Activated T-cell treated with anti-CD3 and anti-CD28 coated beads, Interleukin-2, amount 50 U/mL, for 72 hours (primary cell): ENCODE measurements around the gene LRRC7. TPM values are rescaled to one million over a fixed set of nuclear protein-coding genes. Genes with fewer than 3 reads are reported as not detected.

Experiments used
- ATAC-seq, 2 donors: fragments of 150-1000 bp; cut with Tn5 transposase; replicated peaks in 1 of 2; 2 replicates each; pipeline ENCODE4 v1.10.0; 2021; ENCODE audit warnings: moderate library complexity in 2 of 2, mild to moderate bottlenecking in 1 of 2
- DNase-seq, 2 donors: peaks; one replicate each; pipeline ENCODE4 v3.0.0; 2021 to 2022; ENCODE audit warnings: mixed read lengths in 1 of 2
- H3K27ac Mint-ChIP-seq: one replicate; pipeline ENCODE4 v1.8.0; 2022; ENCODE audit warnings: mild to moderate bottlenecking, moderate library complexity, mixed read lengths
- H3K27me3 Mint-ChIP-seq: one replicate; pipeline ENCODE4 v1.8.0; 2022; ENCODE audit warnings: low read depth, mixed read lengths
- H3K36me3 Mint-ChIP-seq, 2 donors: one replicate each; pipeline ENCODE4 v1.8.0; 2022; ENCODE audit warnings: mixed read lengths in 2 of 2, mild to moderate bottlenecking in 1 of 2; ENCODE audit not compliant: insufficient read depth in 2 of 2
- H3K4me1 Mint-ChIP-seq: one replicate; pipeline ENCODE4 v1.8.0; 2022; ENCODE audit warnings: low read depth, mixed read lengths
- H3K4me3 Mint-ChIP-seq, 2 donors: one replicate each; pipeline ENCODE4 v1.8.0; 2022; ENCODE audit warnings: mild to moderate bottlenecking in 2 of 2, mixed read lengths in 2 of 2, moderate library complexity in 2 of 2
- H3K9me3 Mint-ChIP-seq, 2 donors: one replicate each; pipeline ENCODE4 v1.8.0; 2022; ENCODE audit warnings: mixed read lengths in 2 of 2
- total RNA-seq, 2 donors: library from RNA; stranded (reverse); gene quantifications; one replicate each; pipeline ENCODE4 v1.2.3, GENCODE V29; 2022

LRRC7 gene
- total RNA-seq, 2 donors from 2014 or later = 0.22 TPM; not detected in 1

- no peak for ATAC-seq
- H3K27me3 Mint-ChIP-seq = no peaks in the 10 kb centered on the region
- H3K4me3 Mint-ChIP-seq = no peak overlapping the region
- no peak overlapping the region for H3K27ac Mint-ChIP-seq
- peaks cover 6 to 7% of the 10 kb centered on the region in 2 donors for H3K9me3 Mint-ChIP-seq
- H3K36me3 Mint-ChIP-seq = no peaks in the 10 kb centered on the region
- H3K4me1 Mint-ChIP-seq = no peaks in the 10 kb centered on the region
- DNase-seq = no peak
Measured at GRCh38 chr1:69673321-69673720, 105.6 kb downstream of the LRRC7 start.

- DNase-seq (no peak), ATAC-seq (no peak)
- no peak overlapping the region for H3K4me3 Mint-ChIP-seq
- H3K36me3 Mint-ChIP-seq = no peaks in the 10 kb centered on the region
- H3K27ac Mint-ChIP-seq = no peak overlapping the region
- H3K4me1 Mint-ChIP-seq = no peaks in the 10 kb centered on the region
- no peaks in the 10 kb centered on the region for H3K27me3 Mint-ChIP-seq
- H3K9me3 Mint-ChIP-seq = peaks cover 1 to 6% of the 10 kb centered on the region in 2 donors
Measured at GRCh38 chr1:69679965-69680364, 112.2 kb downstream of the LRRC7 start.

- DNase-seq (no peak), ATAC-seq (no peak)
- no peaks in the 10 kb centered on the region for H3K36me3 Mint-ChIP-seq
- no peak overlapping the region for H3K4me3 Mint-ChIP-seq
- H3K27me3 Mint-ChIP-seq = no peaks in the 10 kb centered on the region
- no peaks in the 10 kb centered on the region for H3K4me1 Mint-ChIP-seq
- peaks cover 5 to 6% of the 10 kb centered on the region in 2 donors for H3K9me3 Mint-ChIP-seq
- no peak overlapping the region for H3K27ac Mint-ChIP-seq
Measured at GRCh38 chr1:69686367-69686984, 118.8 kb downstream of the LRRC7 start.

GRCh38 chr1:69688193-69688592, 120.5 kb downstream of the LRRC7 start:
- no peaks in the 10 kb centered on the region for H3K4me1 Mint-ChIP-seq
- DNase-seq (no peak), ATAC-seq (no peak)
- peaks cover 4 to 5% of the 10 kb centered on the region in 2 donors for H3K9me3 Mint-ChIP-seq
- no peak overlapping the region for H3K27ac Mint-ChIP-seq
- H3K36me3 Mint-ChIP-seq = no peaks in the 10 kb centered on the region
- H3K4me3 Mint-ChIP-seq = no peak overlapping the region
- H3K27me3 Mint-ChIP-seq = no peaks in the 10 kb centered on the region

- no peak overlapping the region for H3K4me3 Mint-ChIP-seq
- no peaks in the 10 kb centered on the region for H3K4me1 Mint-ChIP-seq
- peaks cover 2 to 7% of the 10 kb centered on the region in 2 donors for H3K9me3 Mint-ChIP-seq
- H3K27ac Mint-ChIP-seq = no peak overlapping the region
- DNase-seq (no peak), ATAC-seq (no peak)
- no peaks in the 10 kb centered on the region for H3K27me3 Mint-ChIP-seq
- no peaks in the 10 kb centered on the region for H3K36me3 Mint-ChIP-seq
Measured at GRCh38 chr1:69691179-69691578, 123.5 kb downstream of the LRRC7 start.

GRCh38 chr1:69693921-69694675, 126.4 kb downstream of the LRRC7 start:
- H3K27me3 Mint-ChIP-seq = no peaks in the 10 kb centered on the region
- no peak for DNase-seq
- peaks cover 0 to 1% of the 10 kb centered on the region in 2 donors for H3K36me3 Mint-ChIP-seq
- H3K4me3 Mint-ChIP-seq = no peak overlapping the region
- no peak for ATAC-seq
- H3K9me3 Mint-ChIP-seq = peaks cover 2 to 9% of the 10 kb centered on the region in 2 donors
- no peak overlapping the region for H3K27ac Mint-ChIP-seq
- H3K4me1 Mint-ChIP-seq = no peaks in the 10 kb centered on the region

- Mint-ChIP-seq H3K4me1 (no peaks in the 10 kb centered on the region), H3K9me3 (peaks cover 1 to 7% of the 10 kb centered on the region in 2 donors), H3K27me3 (no peaks in the 10 kb centered on the region), H3K36me3 (peaks cover 0 to 1% of the 10 kb centered on the region in 2 donors), H3K27ac (no peak overlapping the region), H3K4me3 (no peak overlapping the region)
- no peak for ATAC-seq
- DNase-seq = no peak
Measured at GRCh38 chr1:69697340-69697739, 129.6 kb downstream of the LRRC7 start.

GRCh38 chr1:69700770-69701169, 133.0 kb downstream of the LRRC7 start:
- Mint-ChIP-seq H3K27me3 (no peaks in the 10 kb centered on the region), H3K36me3 (peaks cover 0 to 1% of the 10 kb centered on the region in 2 donors), H3K9me3 (peaks cover 1 to 5% of the 10 kb centered on the region in 2 donors), H3K4me3 (no peak overlapping the region), H3K27ac (no peak overlapping the region), H3K4me1 (no peaks in the 10 kb centered on the region)
- ATAC-seq = no peak
- DNase-seq = no peak

GRCh38 chr1:69702085-69702484, 134.4 kb downstream of the LRRC7 start:
- Mint-ChIP-seq H3K4me1 (no peaks in the 10 kb centered on the region), H3K36me3 (peaks cover 0 to 1% of the 10 kb centered on the region in 2 donors), H3K9me3 (peaks cover 1 to 3% of the 10 kb centered on the region in 2 donors), H3K27me3 (no peaks in the 10 kb centered on the region), H3K27ac (no peak overlapping the region), H3K4me3 (no peak overlapping the region)
- ATAC-seq = no peak
- DNase-seq = no peak

GRCh38 chr1:69706473-69706872, 138.8 kb downstream of the LRRC7 start:
- H3K36me3 Mint-ChIP-seq = no peaks in the 10 kb centered on the region
- ATAC-seq = no peak
- H3K4me3 Mint-ChIP-seq = no peak overlapping the region
- H3K27ac Mint-ChIP-seq = no peak overlapping the region
- H3K27me3 Mint-ChIP-seq = no peaks in the 10 kb centered on the region
- no peaks in the 10 kb centered on the region for H3K4me1 Mint-ChIP-seq
- H3K9me3 Mint-ChIP-seq = no peaks in the 10 kb centered on the region
- DNase-seq = no peak

GRCh38 chr1:69707103-69707502, 139.4 kb downstream of the LRRC7 start:
- Mint-ChIP-seq H3K27ac (no peak overlapping the region), H3K4me1 (no peaks in the 10 kb centered on the region), H3K9me3 (no peaks in the 10 kb centered on the region), H3K4me3 (no peak overlapping the region), H3K27me3 (no peaks in the 10 kb centered on the region), H3K36me3 (no peaks in the 10 kb centered on the region)
- no peak for ATAC-seq
- DNase-seq = no peak

- peaks cover 0 to 3% of the 10 kb centered on the region in 2 donors for H3K9me3 Mint-ChIP-seq
- H3K4me3 Mint-ChIP-seq = no peak overlapping the region
- H3K27me3 Mint-ChIP-seq = no peaks in the 10 kb centered on the region
- no peak overlapping the region for H3K27ac Mint-ChIP-seq
- ATAC-seq = no peak
- no peaks in the 10 kb centered on the region for H3K36me3 Mint-ChIP-seq
- H3K4me1 Mint-ChIP-seq = no peaks in the 10 kb centered on the region
- DNase-seq = no peak
Measured at GRCh38 chr1:69710484-69711189, 142.9 kb downstream of the LRRC7 start.

GRCh38 chr1:69711190-69711930, 143.6 kb downstream of the LRRC7 start:
- Mint-ChIP-seq H3K27ac (no peak overlapping the region), H3K27me3 (no peaks in the 10 kb centered on the region), H3K4me3 (no peak overlapping the region), H3K4me1 (no peaks in the 10 kb centered on the region), H3K9me3 (peaks cover 0 to 3% of the 10 kb centered on the region in 2 donors), H3K36me3 (no peaks in the 10 kb centered on the region)
- ATAC-seq (no peak), DNase-seq (no peak)
